Measurements from ENCODE around the gene SRSF11.
"Not testable (repeated sequence)": the region's sequence is repeated elsewhere in the genome, so short reads cannot be mapped to it uniquely, and the experiment has no call there.

Gene SRSF11

GRCh38 chr1:70221238-70222121 lies at the start of gene SRSF11:
SRSF11 (plus strand) TSS chr1:70221380; CDS start chr1:70221637, 257 bp downstream.
- DNase-seq, result peak; percentile 97

- no peak for DNase-seq
Observed at GRCh38 chr1:70171512-70171911, 49.7 kb upstream of the SRSF11 start.

GRCh38 chr1:70185181-70185580 lies 36.0 kb upstream of the SRSF11 start:
- DNase-seq, result not testable (repeated sequence)

- DNase-seq, result no peak
Observed at GRCh38 chr1:70188522-70188921, 32.7 kb upstream of the SRSF11 start.

GRCh38 chr1:70190180-70190579 lies 31.0 kb upstream of the SRSF11 start:
- DNase-seq, result no peak

GRCh38 chr1:70192446-70192845 lies 28.7 kb upstream of the SRSF11 start:
- DNase-seq, result not testable (repeated sequence)

GRCh38 chr1:70194601-70195000 lies 26.6 kb upstream of the SRSF11 start:
- DNase-seq, result no peak

- DNase-seq, result no peak
Observed at GRCh38 chr1:70195342-70195741, 25.8 kb upstream of the SRSF11 start.

GRCh38 chr1:70196333-70196732 lies 24.8 kb upstream of the SRSF11 start:
- no peak for DNase-seq

GRCh38 chr1:70200065-70200464 lies 21.1 kb upstream of the SRSF11 start:
- no peak for DNase-seq

GRCh38 chr1:70202173-70202758 lies 18.9 kb upstream of the SRSF11 start:
- no peak for DNase-seq

- DNase-seq, result no peak
Observed at GRCh38 chr1:70204139-70204538, 17.0 kb upstream of the SRSF11 start.

- DNase-seq, result no peak
Observed at GRCh38 chr1:70204600-70204999, 16.6 kb upstream of the SRSF11 start.

GRCh38 chr1:70205071-70205433 lies 16.1 kb upstream of the SRSF11 start:
- no peak for DNase-seq

GRCh38 chr1:70205434-70206118 lies 15.6 kb upstream of the SRSF11 start, which contains the start of gene LRRC40:
LRRC40 (minus strand) TSS chr1:70205579; CDS start chr1:70205540, 39 bp downstream.
- DNase-seq, result peak; percentile 95

GRCh38 chr1:70206833-70207232 lies 14.3 kb upstream of the SRSF11 start:
- not testable (repeated sequence) for DNase-seq

- no peak for DNase-seq
Observed at GRCh38 chr1:70207492-70207891, 13.7 kb upstream of the SRSF11 start.

- DNase-seq, result no peak
Observed at GRCh38 chr1:70208292-70208691, 12.9 kb upstream of the SRSF11 start.

GRCh38 chr1:70210820-70211219 lies 10.4 kb upstream of the SRSF11 start:
- no peak for DNase-seq

GRCh38 chr1:70211541-70211940 lies 9.6 kb upstream of the SRSF11 start:
- DNase-seq, result no peak

GRCh38 chr1:70220015-70220414 lies 1.2 kb upstream of the SRSF11 start:
- DNase-seq, result no peak

- no peak for DNase-seq
Observed at GRCh38 chr1:70220517-70221237, 503 bp upstream of the SRSF11 start.

- no peak for DNase-seq
Observed at GRCh38 chr1:70222716-70223235, 1.6 kb downstream of the SRSF11 start.

Measured in activated effector memory CD4-positive, alpha-beta T cell treated with Interleukin-2 at 50 U/mL for 16 hours (primary cell).